WERI-Rb-1 (cell line): ENCODE data around the gene MUCL3.

ENCODE experiments used
- DNase-seq: peaks from one replicate; pipeline ENCODE4 v3.0.0-alpha.2; 2020
- H3K27ac ChIP-seq: fragments of 250-450 bp; sonication (Bioruptor Pico); 2 replicates; pipeline ENCODE4 v1.5.1; 2020; ENCODE audit warnings: mild to moderate bottlenecking, moderate library complexity
- H3K27me3 ChIP-seq: fragments of 250-450 bp; sonication (Bioruptor Pico); 2 replicates; pipeline ENCODE4 v1.5.1; 2021; ENCODE audit warnings: mild to moderate bottlenecking, low read depth, moderate library complexity; ENCODE audit not compliant: insufficient read depth, severe bottlenecking
- H3K36me3 ChIP-seq: fragments of 250-450 bp; sonication (Bioruptor Pico); 2 replicates; pipeline ENCODE4 v1.5.1; 2020; ENCODE audit warnings: mild to moderate bottlenecking, moderate library complexity
- H3K4me3 ChIP-seq: 2 replicates; pipeline ENCODE4 v1.5.1; 2011; ENCODE audit warnings: low read depth, mild to moderate bottlenecking, control low read depth, low read length
- H3K9me3 ChIP-seq: fragments of 250-450 bp; sonication (Bioruptor Pico); 2 replicates; pipeline ENCODE4 v1.5.1; 2021; ENCODE audit warnings: mild to moderate bottlenecking, moderate library complexity; ENCODE audit not compliant: severe bottlenecking
- TF ChIP-seq, protein P1 (sequence below): IDR thresholded peaks from 2 replicates; pipeline ENCODE4 v1.5.1; 2011; ENCODE audit warnings: low read depth, mild to moderate bottlenecking, control low read depth, inconsistent platforms, low read length

The MUCL3 gene

GRCh38 chr6:30932665-30933365 is 8.0 kb upstream of the MUCL3 start:
- Histone ChIP-seq H3K27ac (no peak overlapping the region), H3K9me3 (peaks cover 7% of the 10 kb centered on the region), H3K36me3 (peaks cover 9% of the 10 kb centered on the region), H3K4me3 (no peak overlapping the region), H3K27me3 (peaks cover 9% of the 10 kb centered on the region)
- TF ChIP-seq, protein P1, sequence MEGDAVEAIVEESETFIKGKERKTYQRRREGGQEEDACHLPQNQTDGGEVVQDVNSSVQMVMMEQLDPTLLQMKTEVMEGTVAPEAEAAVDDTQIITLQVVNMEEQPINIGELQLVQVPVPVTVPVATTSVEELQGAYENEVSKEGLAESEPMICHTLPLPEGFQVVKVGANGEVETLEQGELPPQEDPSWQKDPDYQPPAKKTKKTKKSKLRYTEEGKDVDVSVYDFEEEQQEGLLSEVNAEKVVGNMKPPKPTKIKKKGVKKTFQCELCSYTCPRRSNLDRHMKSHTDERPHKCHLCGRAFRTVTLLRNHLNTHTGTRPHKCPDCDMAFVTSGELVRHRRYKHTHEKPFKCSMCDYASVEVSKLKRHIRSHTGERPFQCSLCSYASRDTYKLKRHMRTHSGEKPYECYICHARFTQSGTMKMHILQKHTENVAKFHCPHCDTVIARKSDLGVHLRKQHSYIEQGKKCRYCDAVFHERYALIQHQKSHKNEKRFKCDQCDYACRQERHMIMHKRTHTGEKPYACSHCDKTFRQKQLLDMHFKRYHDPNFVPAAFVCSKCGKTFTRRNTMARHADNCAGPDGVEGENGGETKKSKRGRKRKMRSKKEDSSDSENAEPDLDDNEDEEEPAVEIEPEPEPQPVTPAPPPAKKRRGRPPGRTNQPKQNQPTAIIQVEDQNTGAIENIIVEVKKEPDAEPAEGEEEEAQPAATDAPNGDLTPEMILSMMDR, result no peak
- no peak for DNase-seq

DNA sequence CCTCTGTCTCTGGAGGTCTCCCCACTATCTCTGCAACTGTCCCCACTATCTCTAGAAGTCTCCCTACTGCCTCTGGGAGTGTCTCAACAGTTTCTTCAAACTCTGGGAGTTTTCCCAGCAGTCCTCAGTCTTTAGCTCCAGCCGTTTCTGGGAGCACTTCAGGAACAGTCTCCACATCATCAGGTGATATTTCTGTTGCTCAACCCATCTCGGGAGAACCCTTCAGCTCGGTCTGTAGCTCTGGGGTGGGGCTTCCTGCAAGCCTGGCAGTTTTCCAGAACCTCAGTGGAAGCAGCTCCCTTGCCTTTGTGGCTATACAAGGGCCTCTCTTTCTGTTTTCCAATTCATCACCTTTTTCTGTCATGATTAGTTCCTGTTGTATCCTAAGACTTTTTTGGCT is 5.8 kb upstream of the MUCL3 start:
- no peak overlapping the region for H3K27ac ChIP-seq
- H3K4me3 ChIP-seq, result no peak overlapping the region
- H3K27me3 ChIP-seq, result peaks cover 9% of the 10 kb centered on the region
- no peaks in the 10 kb centered on the region for H3K36me3 ChIP-seq
- H3K9me3 ChIP-seq, result no peaks in the 10 kb centered on the region
- no peak for DNase-seq
- TF ChIP-seq, protein P1, result no peak

GRCh38 chr6:30937265-30937664 is 3.5 kb upstream of the MUCL3 start:
- H3K27ac ChIP-seq, result no peak overlapping the region
- TF ChIP-seq, protein P1, result no peak
- H3K9me3 ChIP-seq, result no peaks in the 10 kb centered on the region
- H3K4me3 ChIP-seq, result no peak overlapping the region
- peaks cover 14% of the 10 kb centered on the region for H3K27me3 ChIP-seq
- no peaks in the 10 kb centered on the region for H3K36me3 ChIP-seq
- DNase-seq, result no peak

DNA sequence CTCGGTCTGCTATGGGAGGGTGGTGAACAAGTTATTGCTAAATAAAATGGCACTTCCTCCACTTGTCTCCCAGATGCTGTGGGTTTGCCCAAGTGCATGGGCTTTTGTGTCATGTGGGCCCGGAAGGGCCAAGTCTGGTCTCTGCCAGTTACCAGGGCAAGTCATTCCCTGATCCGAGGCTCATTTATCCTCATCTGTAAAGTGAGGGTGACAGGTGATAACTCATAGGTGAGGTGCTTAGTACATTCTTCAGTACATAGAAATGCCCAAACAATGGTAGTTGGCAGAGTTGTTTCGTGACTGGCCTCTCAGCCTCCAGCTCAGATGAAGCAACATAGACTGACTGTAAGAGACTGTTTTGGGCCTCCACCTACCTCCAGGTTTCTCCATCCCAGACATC is 2.0 kb upstream of the MUCL3 start:
- H3K9me3 ChIP-seq, result no peaks in the 10 kb centered on the region
- H3K27ac ChIP-seq, result no peak overlapping the region
- no peak overlapping the region for H3K4me3 ChIP-seq
- H3K36me3 ChIP-seq, result no peaks in the 10 kb centered on the region
- peaks cover 18% of the 10 kb centered on the region for H3K27me3 ChIP-seq
- TF ChIP-seq, protein P1, result no peak
- DNase-seq, result no peak

DNA sequence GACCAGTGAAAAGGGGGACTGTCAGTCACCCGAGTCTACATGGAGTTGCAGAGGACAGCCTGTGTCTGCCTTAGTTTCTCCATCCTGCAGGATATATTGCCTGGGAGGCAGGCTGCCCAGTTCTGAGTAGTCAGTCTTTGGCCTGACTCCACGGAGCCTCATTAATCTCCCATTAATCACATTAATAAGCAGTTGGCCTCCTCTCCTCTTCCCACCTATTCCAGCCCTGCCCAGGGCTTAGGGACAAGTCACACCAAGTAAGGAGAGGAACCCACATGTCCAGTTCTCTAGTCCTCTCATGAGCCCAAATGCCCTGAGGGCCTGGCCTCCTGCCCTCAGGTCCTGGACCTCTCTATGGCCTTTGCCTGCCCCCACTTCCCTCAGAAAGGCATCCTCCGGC is 1.3 kb upstream of the MUCL3 start:
- Histone ChIP-seq H3K9me3 (no peaks in the 10 kb centered on the region), H3K36me3 (no peaks in the 10 kb centered on the region), H3K27ac (no peak overlapping the region), H3K4me3 (no peak overlapping the region), H3K27me3 (peaks cover 22% of the 10 kb centered on the region)
- no peak for DNase-seq
- TF ChIP-seq, protein P1, result no peak
